Middle frontal gyrus (tissue), 1 donor: ENCODE results near the gene CPNE5.
"Not testable (repeated sequence)": the region's sequence is repeated elsewhere in the genome, so short reads cannot be mapped to it uniquely, and the experiment has no call there.

Experiments
- DNase-seq: peaks from one replicate; pipeline ENCODE4 v3.0.0-alpha.2; 2015; ENCODE audit warnings: low spot score; ENCODE audit errors: extremely low spot score

Gene CPNE5

GRCh38 chr6:36728289-36729160 lies 110.7 kb downstream of the CPNE5 start:
- DNase-seq: no peak

DNA sequence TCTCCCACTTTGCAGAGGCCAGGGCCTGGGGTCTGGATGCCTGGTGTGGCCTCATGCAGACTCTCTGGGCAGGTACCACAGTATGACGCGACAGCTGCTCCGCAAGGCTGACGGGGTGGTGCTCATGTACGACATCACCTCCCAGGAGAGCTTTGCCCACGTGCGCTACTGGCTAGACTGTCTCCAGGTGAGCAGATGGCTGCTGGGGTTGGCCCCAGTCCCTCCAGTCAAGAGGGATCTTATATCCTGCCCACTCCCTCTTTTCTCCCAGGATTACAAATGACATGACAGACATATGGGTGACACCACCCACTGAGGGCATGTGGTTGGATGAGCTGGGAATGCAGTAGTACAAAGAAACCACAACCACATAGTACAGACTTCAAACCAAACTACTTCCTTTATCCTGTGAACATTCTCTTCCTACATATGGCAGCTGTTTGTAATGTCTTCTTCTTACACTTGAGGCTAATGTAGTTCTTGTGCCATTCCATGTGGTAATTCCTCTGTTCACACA lies 111.7 kb downstream of the CPNE5 start:
- DNase-seq: no peak

DNA sequence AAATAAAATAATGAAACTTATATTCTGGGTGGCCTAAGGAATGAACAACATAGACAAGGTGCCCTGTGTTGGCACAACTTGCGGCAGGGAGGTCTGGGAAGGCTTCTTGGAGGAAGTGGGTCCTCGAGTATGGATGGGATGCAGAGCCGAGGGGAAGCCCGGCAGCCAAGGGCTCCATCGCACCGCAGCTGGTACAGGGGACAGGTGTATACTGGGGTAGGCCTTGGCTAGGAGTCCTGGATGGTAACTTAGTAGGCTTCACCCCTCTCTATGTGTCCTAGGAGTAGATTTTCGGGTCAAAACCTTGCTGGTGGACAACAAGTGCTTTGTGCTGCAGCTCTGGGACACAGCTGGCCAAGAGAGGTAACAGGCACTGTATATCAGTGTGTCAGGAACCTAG lies 113.7 kb downstream of the CPNE5 start:
- DNase-seq: no peak

GRCh38 chr6:36724514-36725390 lies 114.5 kb downstream of the CPNE5 start:
- DNase-seq: no peak

- not testable (repeated sequence) for DNase-seq
Measured at GRCh38 chr6:36723992-36724391, 115.3 kb downstream of the CPNE5 start.

DNA sequence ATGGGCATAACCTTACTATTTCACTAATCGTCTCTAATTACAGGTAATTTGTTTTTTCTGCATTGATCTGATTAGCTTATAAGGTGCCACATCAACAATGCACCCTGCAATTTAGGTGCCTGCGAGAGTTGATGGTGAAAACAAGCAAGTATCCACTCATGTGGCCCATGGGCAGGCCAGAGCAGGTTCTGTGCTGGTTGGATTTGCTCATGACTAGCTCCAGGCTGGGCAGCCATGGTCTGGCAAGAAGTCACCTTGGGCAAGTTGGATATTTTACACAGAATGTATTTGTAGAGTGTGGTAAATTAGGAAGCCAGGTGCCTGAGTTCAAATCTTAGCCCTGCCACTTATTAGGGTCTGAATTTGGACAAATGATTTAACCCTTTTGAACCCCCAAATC lies 116.4 kb downstream of the CPNE5 start:
- no peak for DNase-seq

GRCh38 chr6:36722365-36722764 lies 116.9 kb downstream of the CPNE5 start:
- DNase-seq: no peak

DNA sequence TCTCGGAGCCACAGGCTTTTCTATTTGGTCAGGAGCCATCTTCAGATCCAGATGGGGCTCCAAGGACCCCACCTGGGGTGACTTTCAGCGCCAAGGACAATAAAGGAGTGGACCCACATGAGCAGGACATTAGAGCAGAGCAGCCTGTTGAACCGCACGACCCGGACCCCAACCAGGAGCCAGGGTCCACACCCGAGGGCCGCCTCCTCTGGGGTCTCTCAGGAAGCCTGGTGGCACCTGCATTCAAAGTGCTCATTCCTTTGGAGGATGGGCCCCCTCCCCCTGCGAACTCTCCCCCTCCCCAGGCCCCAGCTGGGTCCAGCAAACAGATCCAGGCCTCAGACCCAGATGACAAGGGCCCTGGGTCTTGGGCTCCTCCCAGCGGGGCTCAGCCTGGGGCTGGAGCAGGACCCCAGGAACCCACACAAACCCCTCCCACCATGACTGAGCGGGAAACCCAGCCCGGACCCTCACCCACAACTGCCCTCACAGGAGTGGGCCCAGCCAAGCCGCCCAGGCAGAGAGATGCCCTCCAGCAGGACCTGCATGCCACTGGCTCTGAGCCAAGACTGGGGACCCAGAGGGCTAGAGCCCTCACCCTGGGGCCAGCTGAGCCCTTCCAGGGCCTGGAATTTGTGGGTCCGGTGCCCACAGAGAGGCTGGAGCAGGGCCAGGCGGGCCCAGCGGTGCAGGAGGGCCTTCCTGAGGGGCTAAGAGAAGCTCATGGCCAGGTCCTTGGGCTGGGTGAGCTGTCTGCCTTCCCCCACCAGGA lies 117.7 kb downstream of the CPNE5 start:
- no peak for DNase-seq

DNA sequence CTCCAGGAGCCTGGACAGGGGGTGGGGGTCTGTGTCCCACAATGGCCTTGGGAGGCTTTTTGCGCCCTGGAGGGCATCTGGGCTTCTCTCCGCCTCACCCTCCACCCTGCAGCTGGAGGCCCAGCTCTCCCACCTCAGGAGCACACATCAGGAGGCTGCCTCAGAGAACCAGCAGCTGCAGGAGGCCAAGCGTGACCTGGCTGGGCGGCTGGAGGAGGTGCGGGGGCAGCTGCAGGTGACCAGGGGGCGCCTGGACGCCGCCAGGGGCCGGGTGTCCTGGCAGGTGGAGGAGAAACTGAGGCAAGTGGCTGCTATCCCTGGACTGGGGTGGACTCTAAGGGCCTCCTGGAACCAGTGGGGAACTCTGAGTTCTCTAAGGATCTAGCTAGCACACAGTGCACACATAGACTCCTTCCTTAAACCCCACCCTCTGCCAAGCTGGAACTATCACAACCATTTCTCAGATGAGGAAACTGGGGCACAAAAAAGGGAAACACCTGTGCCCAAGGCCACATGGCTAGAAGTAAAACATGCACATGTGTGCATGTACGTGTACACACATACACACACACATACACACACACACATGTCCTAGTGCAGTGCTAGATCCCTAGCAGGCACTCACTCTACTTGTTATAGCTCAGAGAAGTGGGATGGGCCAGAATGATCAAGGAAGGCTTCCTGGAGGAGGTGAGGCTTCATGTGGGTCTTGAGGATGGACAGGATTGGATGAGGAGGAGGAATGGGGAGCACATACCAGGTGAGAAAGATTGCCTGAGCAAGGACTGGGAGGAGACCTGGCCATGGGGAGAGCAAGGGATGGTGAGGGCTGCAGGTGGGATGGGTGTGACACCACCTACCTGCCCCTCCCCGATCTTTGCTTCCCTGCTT lies 118.7 kb downstream of the CPNE5 start:
- no peak for DNase-seq

- no peak for DNase-seq
Measured at GRCh38 chr6:36719126-36719525, 120.1 kb downstream of the CPNE5 start.

- DNase-seq: no peak
Measured at GRCh38 chr6:36718560-36718959, 120.7 kb downstream of the CPNE5 start.

- no peak for DNase-seq
Measured at GRCh38 chr6:36717871-36718540, 121.2 kb downstream of the CPNE5 start.

DNA sequence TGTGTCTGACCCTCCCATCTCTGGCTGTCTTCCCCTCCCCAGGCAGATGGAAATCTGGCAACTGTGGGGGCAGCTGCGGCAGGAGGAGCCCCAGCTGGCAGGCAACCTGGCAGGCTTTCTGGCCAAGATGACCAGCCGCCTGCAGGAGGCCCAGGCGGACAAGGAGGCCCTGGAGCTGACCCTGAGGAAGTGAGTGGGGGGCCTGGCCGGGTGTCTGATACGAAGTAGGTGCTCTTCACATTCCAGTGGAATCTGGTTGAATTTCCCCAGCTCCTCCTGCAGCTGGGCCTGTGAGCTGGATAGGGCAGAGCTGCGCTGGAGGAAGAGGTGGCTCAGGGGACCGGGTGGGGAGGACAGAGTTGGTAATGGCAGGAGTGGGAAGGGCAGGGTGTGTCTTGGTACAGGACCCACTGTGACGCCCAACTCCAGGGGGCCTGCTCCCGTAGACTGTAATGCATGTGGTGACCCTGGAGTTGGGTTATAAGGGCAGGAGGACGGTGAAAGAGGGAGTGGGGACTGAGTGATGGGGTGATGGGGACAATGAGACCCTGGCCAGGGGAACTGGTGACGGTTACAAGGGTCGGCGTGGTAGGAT lies 121.9 kb downstream of the CPNE5 start:
- no peak for DNase-seq

DNA sequence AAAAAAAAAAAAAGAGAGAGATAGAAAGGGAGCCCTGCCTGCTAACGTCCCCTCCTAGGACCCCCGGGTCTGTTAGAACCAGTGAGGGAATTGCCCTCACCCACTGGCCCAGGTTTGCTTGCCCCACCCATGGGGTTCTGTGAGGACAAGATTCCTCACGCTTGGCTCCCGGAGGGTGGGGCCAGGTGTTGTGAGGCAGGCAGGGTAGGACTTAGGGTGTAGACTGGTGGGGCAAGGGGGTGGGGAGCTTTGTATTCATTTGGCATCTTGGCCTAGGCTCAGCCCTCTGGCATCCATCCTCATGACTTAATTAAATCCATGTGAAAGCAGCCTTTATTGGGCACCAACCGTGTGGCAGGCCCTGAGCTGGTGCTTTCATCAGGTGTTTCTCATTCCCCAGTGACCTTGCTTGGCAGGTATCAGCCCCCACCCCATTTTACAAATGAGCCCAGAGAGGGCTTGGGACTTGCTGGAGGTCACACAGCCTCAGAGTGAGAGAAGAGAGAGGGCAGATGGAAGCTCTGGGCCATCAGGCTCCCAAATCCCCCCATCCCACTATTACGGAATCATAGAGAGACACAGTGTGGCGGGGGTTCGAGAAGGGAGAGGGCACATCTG lies 122.7 kb downstream of the CPNE5 start:
- no peak for DNase-seq

GRCh38 chr6:36715469-36715868 lies 123.8 kb downstream of the CPNE5 start:
- DNase-seq: no peak

- DNase-seq: no peak
Measured at GRCh38 chr6:36714511-36714910, 124.7 kb downstream of the CPNE5 start.

DNA sequence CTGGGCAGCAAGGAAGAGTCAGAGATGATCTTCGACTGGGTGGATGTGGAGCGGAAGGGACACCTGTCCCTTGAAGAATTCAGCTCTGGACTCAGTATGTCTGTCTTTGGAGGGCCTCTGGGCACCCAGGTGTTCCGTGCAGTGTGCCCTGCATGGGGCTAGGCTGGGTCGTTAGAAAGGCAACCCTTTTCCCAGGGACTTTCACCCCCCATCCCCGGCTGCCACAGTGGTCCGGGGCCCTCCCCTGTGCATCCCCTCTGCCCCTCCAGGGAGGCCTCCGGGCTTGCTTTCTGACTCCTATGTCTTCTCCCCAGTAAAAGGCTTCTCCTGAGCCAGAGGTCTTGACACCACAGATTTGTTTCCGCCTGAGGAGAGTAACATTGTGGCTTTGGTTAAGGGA lies 125.4 kb downstream of the CPNE5 start:
- DNase-seq: no peak

GRCh38 chr6:36712816-36713215 lies 126.4 kb downstream of the CPNE5 start:
- no peak for DNase-seq

DNA sequence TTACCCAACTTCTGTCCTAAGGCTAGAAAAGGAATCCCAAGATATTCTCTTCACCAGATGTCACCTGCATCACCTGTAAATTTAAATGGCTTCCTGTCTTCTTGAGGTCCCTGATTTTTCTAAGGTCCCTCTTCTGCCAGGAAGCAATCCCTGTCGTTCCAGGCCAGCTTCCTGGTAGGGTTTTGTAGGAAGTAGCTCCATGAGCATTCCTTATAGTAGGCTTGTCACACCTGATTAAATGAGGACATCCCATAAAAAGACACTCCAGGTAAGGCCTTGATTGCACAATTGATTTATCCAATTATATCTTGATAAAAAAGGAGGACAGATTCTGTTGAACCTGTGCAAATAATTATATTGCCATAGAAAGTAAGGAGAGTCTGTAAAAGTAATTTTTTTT lies 132.9 kb downstream of the CPNE5 start:
- no peak for DNase-seq
